Measurements from ENCODE around the gene SVIL. TPM values are rescaled to one million over a fixed set of nuclear protein-coding genes. Genes with fewer than 3 reads are reported as not detected.
A peak's percentile ranks its signal among the peaks of the same experiment; 100 is the strongest.
"Not testable (repeated sequence)": the region's sequence is repeated elsewhere in the genome, so short reads cannot be mapped to it uniquely, and the experiment has no call there.

Gene SVIL
- total RNA-seq, 1 experiment from 2014 or later: 0.94 TPM

GRCh38 chr10:29575098-29575455, 59.7 kb downstream of the SVIL start:
- no peak for DNase-seq (ENCODE audit: low read depth)

GRCh38 chr10:29574212-29575097, 60.3 kb downstream of the SVIL start:
- DNase-seq (ENCODE audit: low read depth): not testable (repeated sequence)

GRCh38 chr10:29570248-29570647, 64.5 kb downstream of the SVIL start:
- DNase-seq (ENCODE audit: low read depth): not testable (repeated sequence)

- no peak for DNase-seq (ENCODE audit: low read depth)
Observed at GRCh38 chr10:29569795-29570194, 65.0 kb downstream of the SVIL start.

- no peak for DNase-seq (ENCODE audit: low read depth)
Observed at GRCh38 chr10:29567003-29567402, 67.8 kb downstream of the SVIL start.

GRCh38 chr10:29566209-29566608, 68.6 kb downstream of the SVIL start:
- DNase-seq (ENCODE audit: low read depth): not testable (repeated sequence)

- no peak for DNase-seq (ENCODE audit: low read depth)
Observed at GRCh38 chr10:29563420-29564035, 71.2 kb downstream of the SVIL start.

- not testable (repeated sequence) for DNase-seq (ENCODE audit: low read depth)
Observed at GRCh38 chr10:29563006-29563405, 71.8 kb downstream of the SVIL start.

- DNase-seq (ENCODE audit: low read depth): no peak
Observed at GRCh38 chr10:29559996-29560395, 74.8 kb downstream of the SVIL start.

GRCh38 chr10:29557665-29558064, 77.1 kb downstream of the SVIL start:
- DNase-seq (ENCODE audit: low read depth): no peak

GRCh38 chr10:29555746-29556481, 78.9 kb downstream of the SVIL start:
- peak; percentile 52 for DNase-seq (ENCODE audit: low read depth)

GRCh38 chr10:29555091-29555745, 79.6 kb downstream of the SVIL start:
- DNase-seq (ENCODE audit: low read depth): no peak

- DNase-seq (ENCODE audit: low read depth): peak; percentile 18
Observed at GRCh38 chr10:29554660-29555059, 80.1 kb downstream of the SVIL start.

- no peak for DNase-seq (ENCODE audit: low read depth)
Observed at GRCh38 chr10:29553544-29554250, 81.1 kb downstream of the SVIL start.

GRCh38 chr10:29553116-29553515, 81.7 kb downstream of the SVIL start:
- DNase-seq (ENCODE audit: low read depth): not testable (repeated sequence)

- not testable (repeated sequence) for DNase-seq (ENCODE audit: low read depth)
Observed at GRCh38 chr10:29549493-29549892, 85.3 kb downstream of the SVIL start.

GRCh38 chr10:29546773-29547313, 87.9 kb downstream of the SVIL start:
- DNase-seq (ENCODE audit: low read depth): no peak

GRCh38 chr10:29545122-29545521, 89.6 kb downstream of the SVIL start:
- DNase-seq (ENCODE audit: low read depth): no peak

GRCh38 chr10:29543715-29544114, 91.1 kb downstream of the SVIL start:
- no peak for DNase-seq (ENCODE audit: low read depth)

GRCh38 chr10:29542723-29543122, 92.0 kb downstream of the SVIL start:
- DNase-seq (ENCODE audit: low read depth): no peak

Data from M059J (cell line).